ENCODE results near the gene CITED1.

CITED1 gene

GRCh38 chrX:72269671-72270251, 36.0 kb downstream of the CITED1 start:
- DNase-seq: peak; percentile 16 to 35

- no peak for DNase-seq
Measured at GRCh38 chrX:72268597-72269365, 36.9 kb downstream of the CITED1 start.

DNA sequence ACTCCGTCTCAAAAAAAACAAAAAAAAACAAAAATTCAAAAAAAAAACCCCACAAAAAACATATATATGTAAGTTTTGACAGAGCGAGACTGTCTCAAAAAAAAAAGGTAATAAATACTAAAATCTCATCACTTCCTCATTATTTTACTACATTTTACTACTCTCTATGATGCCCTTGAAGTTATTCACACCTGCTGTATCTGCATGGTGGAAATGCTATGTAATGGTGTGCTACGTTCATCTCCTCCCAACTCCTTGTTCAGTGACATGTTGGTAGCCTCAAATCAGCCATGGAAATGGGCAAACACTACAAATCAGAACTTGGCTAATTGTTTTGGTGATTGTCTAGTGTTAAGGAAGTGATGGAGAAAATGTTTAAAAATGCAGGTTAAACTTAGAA, 40.5 kb downstream of the CITED1 start:
- no peak for DNase-seq

- DNase-seq: no peak
Measured at GRCh38 chrX:72262077-72262476, 43.6 kb downstream of the CITED1 start.

DNA sequence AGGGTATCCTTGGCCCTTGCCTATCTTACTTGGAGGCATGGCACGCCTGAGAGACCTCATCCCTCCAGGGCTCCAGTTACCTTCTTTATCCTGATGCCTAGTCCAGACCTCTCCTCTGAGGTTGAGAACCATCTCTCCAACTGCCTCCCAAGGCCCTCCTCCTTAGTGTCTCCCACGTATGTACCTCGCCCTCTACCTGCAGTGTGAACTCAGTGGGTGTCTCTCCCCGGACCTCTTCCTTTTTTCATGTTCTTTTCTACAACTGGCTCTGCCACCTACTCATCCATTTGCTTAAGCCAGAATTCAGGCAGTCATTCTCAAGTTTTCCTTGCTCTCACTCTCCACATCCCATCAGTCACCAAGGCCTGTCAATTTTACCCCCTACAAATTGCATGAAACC, 45.3 kb downstream of the CITED1 start:
- DNase-seq: no peak

GRCh38 chrX:72258174-72258573, 47.5 kb downstream of the CITED1 start:
- DNase-seq: no peak

GRCh38 chrX:72255864-72256263, 49.9 kb downstream of the CITED1 start:
- DNase-seq: no peak

- no peak for DNase-seq
Measured at GRCh38 chrX:72255445-72255844, 50.3 kb downstream of the CITED1 start.

DNA sequence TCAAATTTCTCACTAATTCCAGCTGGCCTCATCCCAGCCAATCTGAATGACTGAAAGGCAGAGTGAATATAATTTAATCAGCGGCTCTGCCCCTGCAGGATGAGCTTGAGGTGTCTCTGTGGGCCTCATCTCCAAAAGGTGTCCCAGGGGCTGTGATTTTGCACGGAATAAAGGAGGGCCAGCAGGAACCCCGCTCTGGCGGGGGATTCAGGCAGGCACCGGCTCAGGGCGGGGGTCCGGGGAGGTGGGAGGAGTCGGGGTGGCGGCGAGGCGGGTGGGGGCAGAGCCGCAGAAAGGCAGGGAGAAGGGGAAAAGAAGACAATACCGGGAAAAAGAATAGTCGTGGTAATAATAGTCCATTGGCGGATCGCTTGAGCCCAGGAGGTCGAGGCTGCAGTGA, 50.9 kb downstream of the CITED1 start:
- no peak for DNase-seq

DNA sequence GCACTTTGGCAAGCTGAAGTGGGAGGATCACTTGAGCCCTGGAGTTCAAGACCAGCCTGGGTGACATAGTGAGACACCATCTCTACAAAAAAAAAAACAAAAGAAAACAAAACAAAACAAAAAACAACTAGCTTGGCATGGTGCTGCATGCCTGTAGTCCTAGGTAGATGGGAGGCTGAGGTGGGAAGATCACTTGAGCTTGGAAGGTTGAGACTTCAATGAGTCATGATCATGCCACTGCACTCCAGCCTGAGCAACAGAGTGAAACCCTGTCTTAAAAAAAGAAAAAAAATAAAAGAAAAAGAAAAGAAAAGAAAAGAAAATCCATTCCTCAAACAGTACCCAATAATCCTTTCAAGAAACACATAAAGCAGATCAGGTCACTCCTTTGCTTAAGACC, 52.0 kb downstream of the CITED1 start:
- no peak for DNase-seq

Data from activated CD4-positive, alpha-beta T cell treated with anti-CD3 and anti-CD28 coated beads for 4 hours (primary cell).